CD4-positive, alpha-beta T cell treated with Interleukin-4 for 1 hour (primary cell): Measurements from ENCODE around the gene NCK2.
"Not testable (repeated sequence)": the region's sequence is repeated elsewhere in the genome, so short reads cannot be mapped to it uniquely, and the experiment has no call there.

Source experiments
- DNase-seq, 2 donors: peaks; one replicate each; pipeline ENCODE4 v3.0.0-alpha.2; 2020 to 2022

The NCK2 gene

DNA sequence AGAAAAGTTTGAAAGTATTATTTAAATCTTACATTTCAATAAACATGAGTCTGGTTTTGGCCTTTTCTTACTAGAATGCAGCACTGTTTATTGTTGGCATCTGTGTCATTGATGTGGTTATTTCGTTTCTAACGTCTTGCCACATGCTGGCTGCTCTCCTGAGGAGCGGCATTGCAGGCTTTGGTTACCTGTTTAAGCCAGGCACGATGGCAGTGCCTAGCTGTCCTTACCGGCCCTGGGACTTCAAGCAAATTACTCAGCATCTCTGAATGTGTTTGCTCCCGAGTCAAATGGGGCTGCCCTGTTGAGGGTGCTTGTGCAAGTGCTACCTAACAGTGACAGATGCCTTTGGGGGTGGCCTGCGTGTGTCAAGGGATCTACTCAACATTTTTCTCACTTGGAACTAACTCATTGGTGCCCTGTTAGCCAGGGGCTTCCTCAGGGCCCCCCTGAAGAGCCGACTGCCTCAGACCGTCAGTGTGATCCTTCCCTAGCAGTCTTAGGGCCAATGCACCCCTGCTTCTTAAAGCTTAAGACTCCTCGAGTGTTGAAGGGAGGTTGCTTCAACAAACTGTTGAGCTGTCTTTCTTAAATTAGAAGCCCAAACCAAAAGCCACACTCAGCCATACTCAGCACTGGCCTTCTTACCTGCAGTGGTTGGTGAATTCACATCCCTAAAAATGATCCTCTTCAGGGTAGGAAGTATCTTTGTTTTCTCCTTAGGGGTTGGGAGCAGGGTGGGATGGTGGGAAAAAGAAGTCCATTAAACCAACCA, 151.5 kb downstream of the NCK2 start:
- peak in 1 of 2 donors; percentile 39 for DNase-seq

DNA sequence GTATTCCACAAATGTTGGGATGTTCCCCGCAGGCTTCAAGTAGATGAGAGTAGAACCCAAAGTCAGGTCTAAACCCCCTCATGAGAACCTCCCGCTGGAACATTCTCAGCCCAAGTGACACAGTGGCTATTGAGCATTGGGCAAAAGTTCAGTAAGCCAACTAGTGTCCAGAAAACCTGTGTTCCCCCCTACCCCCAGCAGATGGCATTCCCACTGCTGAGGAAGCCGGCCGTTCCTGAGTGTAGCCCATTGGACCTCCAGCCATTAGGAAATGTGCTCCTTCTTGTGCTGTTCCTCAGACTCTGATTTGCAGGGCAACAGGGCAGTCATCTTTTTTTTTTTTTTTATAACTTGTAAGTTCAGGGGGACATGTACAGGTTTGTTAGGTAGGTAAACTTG, 152.1 kb downstream of the NCK2 start:
- no peak for DNase-seq

DNA sequence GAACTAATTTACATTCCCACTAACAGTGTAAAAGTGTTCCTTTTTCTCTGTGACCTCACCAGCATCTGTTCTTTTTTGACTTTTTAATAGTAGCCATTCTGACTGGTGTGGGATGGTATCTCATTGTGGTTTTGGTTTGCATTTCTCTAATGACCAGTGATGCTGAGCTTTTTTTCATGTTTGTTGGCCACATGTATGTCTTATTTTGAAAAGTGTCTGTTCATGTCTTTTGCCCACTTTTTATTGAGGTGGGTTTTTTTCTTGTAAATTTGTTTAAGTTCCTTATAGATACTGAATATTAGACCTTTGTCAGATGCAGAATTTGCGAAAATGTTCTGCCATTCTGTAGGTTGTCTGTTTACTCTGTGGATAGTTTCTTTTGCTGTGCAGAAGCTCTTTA, 153.0 kb downstream of the NCK2 start:
- not testable (repeated sequence) for DNase-seq

- no peak for DNase-seq
Measured at GRCh38 chr2:105903051-105903674, 158.5 kb downstream of the NCK2 start.

DNA sequence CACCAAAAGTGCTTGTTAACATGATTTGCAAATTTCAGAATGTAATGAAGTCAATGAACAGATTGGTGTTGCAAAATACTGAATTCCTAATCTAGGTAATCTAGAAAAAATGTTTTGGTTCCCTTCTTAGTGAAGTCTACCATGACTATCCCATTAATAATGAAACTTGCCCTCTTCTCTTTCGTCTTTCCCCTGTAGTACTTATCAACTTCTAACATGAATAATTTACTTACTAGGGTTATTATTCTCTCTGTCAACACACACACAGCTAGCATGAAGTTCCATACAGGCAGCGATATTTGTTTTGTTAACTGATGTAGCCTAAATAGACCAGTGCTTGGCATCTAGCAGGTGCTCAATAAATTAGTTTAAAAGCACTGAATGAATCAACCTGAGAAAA, 160.2 kb downstream of the NCK2 start:
- no peak for DNase-seq

GRCh38 chr2:105906481-105906880, 161.8 kb downstream of the NCK2 start:
- DNase-seq = no peak

- DNase-seq = no peak
Measured at GRCh38 chr2:105907184-105907583, 162.5 kb downstream of the NCK2 start.

DNA sequence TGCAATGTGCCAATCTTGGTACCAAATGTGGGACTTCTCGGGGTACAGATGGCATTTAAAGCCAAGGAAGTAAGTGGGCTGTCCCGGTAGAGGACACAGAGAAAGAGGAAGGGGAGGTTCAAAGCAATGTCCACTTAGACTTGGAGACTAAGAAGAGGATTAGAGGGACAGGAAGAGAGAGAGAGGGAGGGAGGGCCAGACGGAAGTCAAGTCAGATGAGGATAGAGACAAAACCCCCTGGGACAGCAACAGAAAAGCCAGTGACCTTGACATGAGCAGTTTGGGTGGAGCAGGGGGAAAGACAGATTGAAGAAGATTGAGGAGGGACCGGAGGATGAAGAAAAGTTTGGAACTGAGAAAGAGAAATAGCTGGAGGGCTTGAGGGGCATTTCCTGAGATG, 164.5 kb downstream of the NCK2 start:
- DNase-seq = no peak

- no peak for DNase-seq
Measured at GRCh38 chr2:105910497-105911238, 166.0 kb downstream of the NCK2 start.

- no peak for DNase-seq
Measured at GRCh38 chr2:105911425-105911824, 166.7 kb downstream of the NCK2 start.

DNA sequence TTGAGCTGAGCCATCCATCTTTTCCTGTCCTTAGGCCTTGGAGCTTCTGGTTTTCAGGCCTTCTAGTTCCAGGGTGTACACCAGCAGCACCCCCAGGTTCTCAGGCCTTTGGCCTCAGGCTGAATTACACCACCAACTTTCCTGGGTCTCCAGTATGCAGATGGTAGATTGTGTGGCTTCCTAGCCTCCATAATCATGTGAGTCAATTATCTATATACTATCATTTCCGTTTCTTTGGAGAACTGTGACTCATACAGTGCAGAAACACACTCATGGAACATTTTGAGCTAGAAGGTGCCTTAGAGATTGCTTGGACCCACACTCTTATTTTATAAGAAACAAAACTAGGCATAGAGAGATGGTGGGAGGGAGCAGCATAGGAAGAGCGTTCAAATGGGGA, 167.4 kb downstream of the NCK2 start:
- DNase-seq = no peak

DNA sequence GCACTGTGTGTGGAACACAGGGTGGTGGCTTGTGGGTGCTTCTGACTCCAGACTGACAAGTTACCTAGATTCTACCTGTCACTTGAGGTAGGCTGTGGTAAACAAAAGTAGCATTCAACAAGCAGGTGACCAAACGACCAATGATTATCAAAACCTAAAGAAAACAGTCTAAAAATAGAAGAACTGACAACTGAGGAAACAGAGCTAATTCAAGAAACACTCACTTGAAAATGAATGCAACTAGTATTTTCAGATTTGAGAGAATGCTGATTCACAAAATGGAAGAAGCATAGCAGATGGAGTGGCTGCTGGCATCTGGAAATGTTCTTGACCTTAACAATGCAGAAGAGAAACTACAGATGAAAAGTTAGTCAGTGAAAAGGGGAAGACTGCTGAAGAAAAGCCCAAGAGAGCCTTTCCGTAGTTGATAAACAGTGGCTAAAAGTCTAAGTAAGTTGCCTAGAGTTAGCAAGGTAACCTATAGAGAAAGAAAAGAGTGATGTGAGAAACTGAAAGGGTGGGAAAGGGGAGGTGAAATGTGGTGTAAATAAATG, 170.4 kb downstream of the NCK2 start:
- no peak for DNase-seq

DNA sequence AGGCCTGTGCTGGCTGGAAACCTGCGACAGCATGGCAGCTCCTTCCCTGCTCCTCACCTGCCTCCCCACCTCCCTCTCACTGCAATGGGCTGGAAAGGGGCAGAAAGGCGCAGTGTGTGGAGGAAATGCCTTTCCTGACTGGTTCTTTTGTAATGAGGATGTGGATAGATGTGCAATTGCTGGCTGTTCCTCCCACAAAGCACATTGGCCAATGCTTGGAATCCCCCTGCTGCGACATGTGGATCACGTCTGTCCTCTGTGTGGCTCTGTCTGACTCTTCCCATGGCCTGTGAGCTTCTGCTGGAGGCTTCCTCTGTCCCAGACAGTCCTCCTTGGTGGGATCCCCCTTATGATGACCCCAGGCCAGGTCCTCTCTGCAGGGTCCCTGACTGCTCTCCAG, 172.5 kb downstream of the NCK2 start:
- DNase-seq = no peak

GRCh38 chr2:105917688-105918087, 173.0 kb downstream of the NCK2 start:
- DNase-seq = no peak

DNA sequence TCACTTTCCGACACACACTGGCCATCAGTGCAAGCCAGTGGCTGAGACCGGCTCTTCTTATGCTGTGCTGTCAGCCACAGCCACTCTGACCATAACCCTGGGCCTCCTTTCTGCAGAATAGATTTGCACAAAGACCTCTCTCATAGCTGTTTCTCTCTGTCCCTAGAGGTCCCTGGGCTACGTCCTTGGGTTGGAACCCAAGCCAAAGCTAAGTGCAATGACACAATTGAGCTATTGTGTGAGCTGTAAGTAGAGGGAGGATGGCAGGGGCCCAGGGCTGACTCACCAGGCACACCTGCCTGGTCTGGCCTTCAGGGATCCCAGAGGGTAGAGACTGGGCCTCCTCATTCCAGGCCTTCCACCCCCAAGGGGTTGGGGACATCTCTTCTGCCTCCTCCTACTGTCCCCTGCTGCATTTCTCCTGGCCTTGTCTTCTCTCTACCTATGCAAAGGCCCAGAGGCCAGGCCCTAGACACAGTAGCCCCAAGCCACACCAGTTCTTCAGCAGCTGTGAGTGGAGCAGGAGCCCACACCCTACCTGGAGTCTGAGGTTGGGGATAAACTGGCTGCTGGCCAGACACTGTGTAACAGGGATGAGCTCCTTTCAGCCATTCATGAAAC, 174.6 kb downstream of the NCK2 start:
- no peak for DNase-seq

GRCh38 chr2:105919826-105920225, 175.1 kb downstream of the NCK2 start:
- DNase-seq = peak; percentile 50 to 58

DNA sequence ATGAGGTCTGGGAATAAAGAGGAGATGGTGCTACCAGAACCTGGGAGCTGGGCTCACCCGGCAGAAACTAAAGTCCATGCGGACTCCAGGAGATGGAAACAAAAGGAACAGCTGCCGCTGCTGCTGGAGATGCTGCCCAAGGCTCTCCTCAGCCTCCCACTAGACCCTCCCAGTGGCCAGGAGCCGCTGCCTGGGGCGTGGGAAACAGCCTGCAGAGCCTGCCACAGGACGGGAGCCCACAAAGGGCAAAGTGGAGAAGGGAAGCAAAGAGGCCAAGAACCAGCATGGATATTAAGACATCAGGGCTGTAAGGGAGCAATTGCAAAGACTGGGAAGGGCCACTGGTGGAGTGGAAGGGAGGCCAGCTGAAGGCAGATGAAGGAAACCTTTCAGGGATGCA, 179.6 kb downstream of the NCK2 start:
- DNase-seq = no peak

- no peak for DNase-seq
Measured at GRCh38 chr2:105924932-105925331, 180.2 kb downstream of the NCK2 start.

- no peak for DNase-seq
Measured at GRCh38 chr2:105925390-105925789, 180.7 kb downstream of the NCK2 start.

DNA sequence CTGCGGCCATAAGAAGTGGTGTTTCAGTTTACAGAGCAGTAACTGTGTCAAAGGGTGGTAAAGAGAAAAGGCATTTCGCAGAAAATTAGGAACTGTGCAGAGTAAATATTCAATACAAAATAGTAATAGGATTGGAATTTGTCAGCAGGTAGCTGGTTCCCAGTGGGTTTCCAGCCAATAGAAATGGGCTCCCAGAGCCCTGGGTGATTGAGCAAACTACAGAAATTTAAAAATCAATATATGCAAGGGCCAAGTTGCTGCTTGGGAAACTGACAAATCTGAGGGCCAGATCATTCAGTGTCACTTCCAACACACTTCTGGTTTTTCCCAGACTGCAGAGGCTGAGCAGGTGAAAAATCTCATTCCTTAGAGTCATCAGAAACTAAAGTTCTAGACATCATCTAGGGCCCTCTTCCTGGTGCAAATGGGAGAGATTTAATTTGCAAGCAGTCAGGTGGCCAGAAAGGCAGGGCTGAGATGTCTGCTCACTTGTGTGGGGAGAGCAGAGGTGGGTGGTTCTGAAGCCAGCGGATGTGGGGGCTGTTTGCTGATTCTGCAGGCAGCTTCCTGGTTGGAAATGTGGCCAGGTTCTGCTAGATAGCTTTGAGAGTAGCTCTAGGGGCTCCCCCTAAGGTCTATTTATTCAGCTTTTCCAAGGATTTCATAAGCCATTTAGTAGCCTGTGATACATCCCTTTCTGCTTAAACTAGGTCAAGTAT, 182.4 kb downstream of the NCK2 start:
- DNase-seq = peak; percentile 38 to 58

- no peak for DNase-seq
Measured at GRCh38 chr2:105928086-105928485, 183.4 kb downstream of the NCK2 start.

- no peak for DNase-seq
Measured at GRCh38 chr2:105928563-105928962, 183.9 kb downstream of the NCK2 start.

- DNase-seq = peak; percentile 15 to 54
Measured at GRCh38 chr2:105929516-105929915, 184.8 kb downstream of the NCK2 start.
